A673 (cell line): Measurements from ENCODE around the gene KIF1A. TPM values are rescaled to one million over a fixed set of nuclear protein-coding genes. Genes with fewer than 3 reads are reported as not detected.

Experiments
- BruUV-seq: library from RNA; stranded (reverse); fragments of 400-500 nt; replicated peaks from 2 replicates; lab custom pipeline; 2021; lab: Mats Ljungman, UMichigan
- CTCF ChIA-PET: fragments of 300-600 bp; sonication (Branson Sonifier 250); formaldehyde crosslinking; loops from one replicate; lab custom pipeline; 2022; ENCODE audit warnings: antibody characterized with exemption; lab: Charles Lee
- POLR2A ChIA-PET: fragments of 300-600 bp; sonication (Branson Sonifier 250); formaldehyde crosslinking; loops from one replicate; lab custom pipeline; 2022; ENCODE audit warnings: antibody characterized with exemption; ENCODE audit not compliant: low non-redundant PET; lab: Charles Lee
- DNase-seq: peaks from one replicate; pipeline ENCODE4 v3.0.0-alpha.2; 2015; ENCODE audit warnings: low spot score
- H3K27ac ChIP-seq: fragments of 200-600 bp; sonication (generic); 2 replicates; pipeline ENCODE4 v1.5.1; 2016; ENCODE audit warnings: mixed run types, low read depth, mild to moderate bottlenecking, mixed read lengths, antibody characterized with exemption, low read length; ENCODE audit not compliant: poor library complexity, severe bottlenecking
- H3K27me3 ChIP-seq: fragments of 200-600 bp; sonication (generic); replicated peaks from 2 replicates; pipeline ENCODE4 v1.6.1; 2017; ENCODE audit warnings: mixed run types, low read depth, mild to moderate bottlenecking, mixed read lengths, antibody characterized with exemption, low read length; ENCODE audit not compliant: insufficient read depth, poor library complexity
- H3K36me3 ChIP-seq: fragments of 200-600 bp; sonication (generic); 2 replicates; pipeline ENCODE4 v1.6.1; 2016; ENCODE audit warnings: mixed run types, mild to moderate bottlenecking, mixed read lengths, antibody characterized with exemption, low read length; ENCODE audit not compliant: insufficient read depth, poor library complexity, severe bottlenecking
- H3K4me1 ChIP-seq: fragments of 200-600 bp; sonication (generic); 2 replicates; pipeline ENCODE4 v1.6.1; 2017; ENCODE audit warnings: mixed run types, mild to moderate bottlenecking, mixed read lengths, antibody characterized with exemption, low read length; ENCODE audit not compliant: insufficient read depth, poor library complexity, severe bottlenecking
- H3K4me3 ChIP-seq: fragments of 200-600 bp; sonication (generic); 2 replicates; pipeline ENCODE4 v1.5.1; 2016; ENCODE audit warnings: low read depth, mixed run types, mild to moderate bottlenecking, mixed read lengths, low read length; ENCODE audit not compliant: poor library complexity, severe bottlenecking
- H3K9me3 ChIP-seq: fragments of 200-600 bp; sonication (generic); 2 replicates; pipeline ENCODE4 v1.6.1; 2016; ENCODE audit warnings: mixed run types, low read depth, mild to moderate bottlenecking, mixed read lengths, antibody characterized with exemption, low read length; ENCODE audit not compliant: poor library complexity, severe bottlenecking
- EZH2 ChIP-seq: fragments of 200-600 bp; sonication (generic); IDR thresholded peaks from 2 replicates; pipeline ENCODE4 v1.6.1; 2017; ENCODE audit warnings: borderline replicate concordance, low read depth, mild to moderate bottlenecking, mixed read lengths, antibody characterized with exemption, low read length; ENCODE audit not compliant: poor library complexity, severe bottlenecking
- intact Hi-C: fragments of 100-400 bp; cut with micrococcal nuclease; formaldehyde crosslinking; loops from one replicate; pipeline ENCODE4 v1.10.0; 2022; ENCODE audit not compliant: unreplicated experiment
- total RNA-seq: library from RNA; stranded (reverse); gene quantifications from 2 replicates; pipeline ENCODE4 v1.2.3, GENCODE V29; 2021
- TF ChIP-seq, protein P1 (sequence below): fragments of 300-800, 200-600 bp; sonication (generic); conservative IDR thresholded peaks from 2 replicates; pipeline ENCODE4 v1.5.1; 2017; ENCODE audit warnings: low read depth, mild to moderate bottlenecking, antibody characterized with exemption, low read length, moderate library complexity, mixed read lengths

Gene KIF1A
- total RNA-seq, 1 experiment from 2014 or later: 330 TPM

DNA sequence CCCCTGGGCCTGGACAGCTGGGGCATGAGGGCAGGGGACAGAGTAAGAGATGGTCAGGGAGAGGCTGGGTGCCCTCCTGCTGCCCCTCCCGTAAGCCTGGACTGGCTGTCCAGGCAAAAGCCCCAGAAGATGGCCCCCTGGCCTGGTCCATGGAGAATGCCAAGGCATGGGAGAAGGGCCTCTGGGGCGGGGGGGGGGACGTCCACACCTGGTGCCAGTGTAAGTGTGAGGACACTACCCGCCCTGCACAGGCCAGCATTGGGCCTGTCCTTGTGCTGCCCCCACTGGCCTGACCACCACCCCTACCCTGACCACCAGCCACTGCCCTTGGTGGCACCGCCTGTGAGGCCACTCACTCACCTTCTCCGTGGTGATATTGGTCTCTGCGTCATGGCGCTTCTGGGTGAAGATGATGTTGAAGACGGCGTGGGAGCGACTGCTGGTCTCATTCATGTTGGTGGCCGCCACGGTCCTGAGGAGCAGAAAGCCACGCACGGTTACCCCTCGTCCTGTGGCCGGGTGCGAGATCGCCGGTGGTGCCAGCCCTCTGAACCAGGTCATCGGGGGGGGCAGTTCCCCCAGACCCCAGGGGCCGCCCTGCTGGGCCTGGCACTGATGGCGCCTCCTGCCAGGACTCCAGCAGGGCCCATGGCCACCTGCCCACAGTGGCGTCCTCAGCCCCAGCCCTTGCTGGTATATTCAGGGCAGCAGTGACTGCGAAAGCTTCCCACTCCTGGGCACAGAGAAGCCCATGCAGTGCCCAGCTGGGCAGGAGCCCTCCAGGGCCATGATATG lies 35.2 kb downstream of the KIF1A start:
- H3K27me3 ChIP-seq: no peaks in the 10 kb centered on the region
- H3K36me3 ChIP-seq: peaks cover 60% of the 10 kb centered on the region
- no peak overlapping the region for H3K27ac ChIP-seq
- TF ChIP-seq, protein P1, sequence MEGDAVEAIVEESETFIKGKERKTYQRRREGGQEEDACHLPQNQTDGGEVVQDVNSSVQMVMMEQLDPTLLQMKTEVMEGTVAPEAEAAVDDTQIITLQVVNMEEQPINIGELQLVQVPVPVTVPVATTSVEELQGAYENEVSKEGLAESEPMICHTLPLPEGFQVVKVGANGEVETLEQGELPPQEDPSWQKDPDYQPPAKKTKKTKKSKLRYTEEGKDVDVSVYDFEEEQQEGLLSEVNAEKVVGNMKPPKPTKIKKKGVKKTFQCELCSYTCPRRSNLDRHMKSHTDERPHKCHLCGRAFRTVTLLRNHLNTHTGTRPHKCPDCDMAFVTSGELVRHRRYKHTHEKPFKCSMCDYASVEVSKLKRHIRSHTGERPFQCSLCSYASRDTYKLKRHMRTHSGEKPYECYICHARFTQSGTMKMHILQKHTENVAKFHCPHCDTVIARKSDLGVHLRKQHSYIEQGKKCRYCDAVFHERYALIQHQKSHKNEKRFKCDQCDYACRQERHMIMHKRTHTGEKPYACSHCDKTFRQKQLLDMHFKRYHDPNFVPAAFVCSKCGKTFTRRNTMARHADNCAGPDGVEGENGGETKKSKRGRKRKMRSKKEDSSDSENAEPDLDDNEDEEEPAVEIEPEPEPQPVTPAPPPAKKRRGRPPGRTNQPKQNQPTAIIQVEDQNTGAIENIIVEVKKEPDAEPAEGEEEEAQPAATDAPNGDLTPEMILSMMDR: no peak
- TF ChIP-seq EZH2: no peak
- no peak for DNase-seq
- no peak overlapping the region for H3K4me3 ChIP-seq
- no peaks in the 10 kb centered on the region for H3K9me3 ChIP-seq
- POLR2A ChIA-PET: no interaction called here
- no TSS peak for BruUV-seq
- CTCF ChIA-PET: no interaction called here
- H3K4me1 ChIP-seq: no peaks in the 10 kb centered on the region
- intact Hi-C loops: no loop called here

DNA sequence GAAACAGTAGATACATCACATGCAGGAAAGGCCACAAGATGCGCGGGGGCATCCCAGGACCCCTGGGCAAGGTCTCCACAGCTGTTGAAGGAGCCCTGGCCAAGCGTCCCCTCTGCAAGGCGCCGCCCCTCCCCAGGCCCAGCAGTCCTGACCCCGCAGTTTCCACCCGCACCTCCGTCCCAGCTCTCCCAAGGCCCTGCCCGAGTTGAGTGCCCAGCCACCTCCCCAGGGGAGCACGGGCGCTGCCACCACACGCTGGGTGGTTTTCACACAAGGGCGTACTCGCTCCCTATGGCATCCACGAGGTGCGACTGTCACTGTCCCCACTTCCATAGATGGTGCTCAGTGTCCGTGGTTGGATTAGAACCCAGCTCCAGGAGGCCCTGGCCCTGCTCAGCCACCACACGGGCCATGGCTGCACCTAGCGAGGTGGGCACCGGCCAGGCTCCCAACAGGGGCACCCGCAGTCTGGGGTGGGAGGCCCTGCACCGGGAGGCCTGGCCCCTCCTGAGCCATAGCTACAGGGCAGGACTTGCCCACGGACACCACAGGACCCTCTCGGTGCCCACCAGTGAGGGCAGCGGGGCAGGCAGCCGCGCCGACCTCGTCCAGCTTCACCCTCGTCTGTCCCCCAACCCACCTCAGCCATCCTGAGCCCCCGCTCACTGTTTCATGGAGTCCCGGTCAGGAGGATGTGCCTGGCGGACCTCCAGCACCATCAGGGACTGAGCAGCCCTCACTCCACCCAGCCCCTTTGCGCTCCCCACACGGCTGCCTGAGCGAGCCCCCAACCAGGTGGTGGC lies 36.0 kb downstream of the KIF1A start:
- Histone ChIP-seq H3K9me3 (no peaks in the 10 kb centered on the region), H3K4me3 (no peak overlapping the region), H3K27ac (no peak overlapping the region), H3K4me1 (no peaks in the 10 kb centered on the region), H3K36me3 (peaks cover 60% of the 10 kb centered on the region), H3K27me3 (no peaks in the 10 kb centered on the region)
- CTCF ChIA-PET: no interaction called here
- intact Hi-C loops: no loop called here
- DNase-seq: no peak
- BruUV-seq: no TSS peak
- TF ChIP-seq, protein P1: no peak
- TF ChIP-seq EZH2: no peak
- POLR2A ChIA-PET: no interaction called here

DNA sequence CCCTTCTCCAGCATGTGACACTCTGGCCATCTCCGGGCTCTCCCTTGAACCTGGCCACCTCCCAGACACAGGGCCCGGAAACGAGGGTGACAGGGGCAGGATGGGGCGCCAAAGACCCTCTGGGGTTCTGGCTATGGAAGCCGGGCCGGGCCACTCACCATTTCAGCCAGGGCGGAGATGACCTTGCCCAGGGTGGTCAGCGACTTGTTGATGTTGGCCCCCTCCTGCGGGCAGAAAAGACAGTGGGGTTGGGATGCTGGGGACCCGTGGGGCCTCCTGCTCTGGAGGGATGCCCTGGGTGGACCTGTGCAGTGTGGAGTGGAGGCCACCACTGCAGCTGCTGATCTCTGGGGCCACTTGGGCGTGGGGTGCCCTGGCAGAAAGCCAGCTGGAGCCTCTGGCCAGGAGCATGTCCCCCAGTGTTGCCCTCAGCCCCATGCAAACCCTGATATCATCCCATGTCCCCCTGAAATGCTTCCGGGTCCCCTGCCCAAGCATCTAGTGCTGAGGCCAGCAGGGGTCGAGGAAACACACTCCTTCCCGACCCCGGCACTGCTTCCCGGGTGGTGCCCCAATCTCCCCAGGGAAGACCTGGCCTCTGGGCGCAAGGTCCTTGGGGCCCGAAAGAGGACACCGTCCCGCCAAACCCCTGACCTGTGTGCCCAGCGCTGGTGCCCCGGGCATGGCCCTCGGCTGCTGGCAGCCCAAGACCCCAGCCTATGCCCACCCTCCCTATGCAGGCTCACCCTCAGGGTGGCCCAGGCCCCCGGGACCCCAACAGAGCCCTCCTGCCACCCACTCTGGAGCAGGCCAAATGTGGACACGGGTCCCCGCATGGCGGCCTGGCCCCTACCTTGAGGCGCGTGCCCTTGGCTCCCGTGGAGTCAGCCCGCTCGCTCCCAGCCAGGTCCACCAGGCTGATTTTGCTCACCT lies 36.9 kb downstream of the KIF1A start:
- no peaks in the 10 kb centered on the region for H3K9me3 ChIP-seq
- H3K4me1 ChIP-seq: no peaks in the 10 kb centered on the region
- ChIA-PET CTCF (no interaction called here), POLR2A (no interaction called here)
- DNase-seq: no peak
- intact Hi-C loops: no loop called here
- no peak overlapping the region for H3K27ac ChIP-seq
- TF ChIP-seq, protein P1: no peak
- TF ChIP-seq EZH2: no peak
- H3K27me3 ChIP-seq: no peaks in the 10 kb centered on the region
- no TSS peak for BruUV-seq
- no peak overlapping the region for H3K4me3 ChIP-seq
- H3K36me3 ChIP-seq: peaks cover 53% of the 10 kb centered on the region
